HG02642 (cell line): Measurements from ENCODE around the gene NOS1AP.

Experiments used
- ATAC-seq: cut with Tn5 transposase; IDR thresholded peaks from one replicate; pipeline ENCODE4 v1.9.1; 2021; ENCODE audit warnings: mild to moderate bottlenecking; ENCODE audit not compliant: unreplicated experiment, poor library complexity

The NOS1AP gene

DNA sequence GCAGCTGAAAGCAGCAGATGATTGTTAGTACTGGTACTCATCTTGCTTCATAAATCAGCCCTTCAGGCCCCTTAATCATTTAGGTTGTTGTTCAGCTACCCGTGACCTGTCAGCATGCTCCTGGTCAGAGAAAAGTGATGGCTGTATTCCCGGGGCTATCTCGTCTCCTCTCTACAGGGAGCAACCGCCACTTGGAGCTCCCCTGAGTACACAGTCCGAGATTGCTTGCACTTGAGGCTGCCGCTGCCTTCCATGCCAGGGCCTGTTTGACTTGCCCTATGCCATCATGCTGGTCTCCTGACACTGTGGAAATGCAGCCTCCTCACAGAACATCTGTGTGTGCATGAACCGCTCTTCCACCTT, 209.6 kb downstream of the NOS1AP start:
- no peak for ATAC-seq

DNA sequence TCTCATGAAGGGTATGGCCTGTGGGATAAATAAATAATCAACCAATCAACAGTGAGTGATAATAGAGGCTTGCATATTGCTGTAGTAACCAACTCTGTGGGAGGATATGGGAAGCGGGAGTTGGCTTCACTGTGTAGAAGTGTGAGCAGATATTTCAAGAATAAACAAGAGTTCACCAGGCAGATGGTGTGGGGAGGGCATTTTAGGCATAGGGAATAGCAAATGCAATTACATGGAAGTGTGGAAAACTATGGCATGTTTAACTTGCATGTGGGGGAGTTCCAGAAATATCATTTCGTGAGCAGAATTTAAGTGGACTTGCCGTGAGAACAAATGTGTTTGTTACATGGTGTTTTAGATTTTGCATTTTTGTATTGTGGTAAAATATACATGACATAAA, 211.9 kb downstream of the NOS1AP start:
- ATAC-seq: no peak

DNA sequence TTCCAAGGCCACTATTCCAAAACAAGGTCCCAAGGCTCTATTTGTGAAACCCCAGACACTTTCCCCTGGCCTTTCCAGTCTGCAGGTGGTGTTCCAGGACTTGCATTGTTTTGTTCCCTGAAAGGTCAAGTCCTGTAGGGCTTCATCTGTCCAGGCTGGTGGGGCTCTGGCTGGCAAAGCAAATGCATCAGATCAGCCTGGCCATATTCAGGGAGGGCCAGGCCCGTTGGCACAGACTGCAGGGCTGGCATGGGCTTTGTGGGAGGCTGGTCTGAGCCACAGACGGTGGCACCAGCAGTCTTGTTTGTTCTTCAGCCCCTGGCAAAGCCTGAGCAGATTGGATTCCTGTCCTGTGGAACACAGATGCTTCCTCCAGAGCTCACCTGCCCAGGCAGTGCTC, 214.2 kb downstream of the NOS1AP start:
- no peak for ATAC-seq

DNA sequence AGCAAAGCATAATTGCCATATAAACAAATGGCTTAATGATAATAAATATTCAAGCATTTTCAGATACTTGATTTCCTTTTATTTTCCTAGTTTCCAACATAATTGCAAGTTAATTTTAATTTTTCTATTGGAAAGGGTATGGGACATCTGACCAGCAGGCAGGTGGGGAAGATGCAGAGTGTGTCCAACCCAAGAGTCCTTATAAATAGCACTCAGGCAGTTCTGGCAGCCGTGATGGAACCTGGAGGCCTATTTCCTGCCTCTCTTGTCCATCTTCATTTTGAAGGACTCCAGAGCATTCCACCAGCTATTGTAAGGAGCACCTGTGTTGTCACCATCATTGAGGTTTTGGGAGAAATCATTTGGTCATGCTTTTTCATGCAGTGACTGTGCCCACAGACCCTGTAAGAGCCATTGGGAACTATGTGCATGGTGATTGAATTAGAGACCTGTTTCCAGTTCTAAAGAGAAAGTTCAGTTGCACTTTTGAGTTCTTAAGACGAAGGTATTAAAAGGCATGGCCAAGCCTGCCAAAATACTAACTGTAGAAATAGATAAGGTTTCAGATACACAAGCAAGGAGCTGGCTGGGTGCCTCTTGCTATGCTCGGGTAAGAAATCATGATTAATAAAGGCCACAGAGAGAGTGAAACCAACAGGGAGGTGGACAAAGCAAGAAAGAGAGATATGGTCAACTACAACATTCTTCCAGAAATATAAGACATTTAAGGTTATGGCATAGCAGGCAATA, 214.9 kb downstream of the NOS1AP start:
- ATAC-seq: no peak

DNA sequence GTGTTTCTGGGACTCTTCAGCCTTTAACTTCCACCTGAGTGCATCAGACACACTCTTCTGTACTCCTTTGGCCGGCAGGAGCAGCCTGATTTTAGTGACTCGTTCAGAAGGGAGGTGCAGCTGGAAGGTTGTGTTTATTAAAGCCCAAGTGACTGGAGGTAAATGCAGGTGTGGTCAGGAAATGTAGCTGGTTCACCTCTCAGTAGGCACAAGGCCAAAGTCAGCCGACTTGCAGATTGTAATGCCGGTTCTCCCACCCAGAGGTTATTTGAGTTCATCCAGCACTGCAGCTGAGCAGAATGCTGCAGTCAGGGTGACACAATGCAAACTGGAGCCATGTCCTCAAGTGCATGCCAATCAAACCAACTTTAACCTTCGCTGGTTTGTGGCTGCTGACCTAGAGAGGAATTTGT, 215.7 kb downstream of the NOS1AP start:
- ATAC-seq: no peak

DNA sequence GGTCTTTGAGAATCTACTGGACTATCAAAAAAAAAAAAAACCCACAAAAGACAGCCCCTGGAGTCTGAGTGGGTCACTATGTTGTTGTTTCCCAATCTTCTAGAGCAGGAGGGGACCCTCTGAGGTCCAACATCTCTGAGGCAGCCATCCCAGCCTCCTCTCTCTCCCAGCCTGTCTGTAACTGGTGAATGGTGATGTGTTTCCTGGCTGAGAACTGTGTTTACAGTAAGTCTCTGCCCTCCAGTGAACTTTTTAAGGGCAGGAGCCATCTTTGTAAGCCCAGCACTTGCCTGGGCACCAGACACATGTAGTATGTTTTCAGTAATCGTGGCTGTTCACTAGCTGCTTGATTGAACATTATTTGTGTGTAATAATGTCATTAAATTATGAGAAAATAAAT, 221.5 kb downstream of the NOS1AP start:
- ATAC-seq: no peak

DNA sequence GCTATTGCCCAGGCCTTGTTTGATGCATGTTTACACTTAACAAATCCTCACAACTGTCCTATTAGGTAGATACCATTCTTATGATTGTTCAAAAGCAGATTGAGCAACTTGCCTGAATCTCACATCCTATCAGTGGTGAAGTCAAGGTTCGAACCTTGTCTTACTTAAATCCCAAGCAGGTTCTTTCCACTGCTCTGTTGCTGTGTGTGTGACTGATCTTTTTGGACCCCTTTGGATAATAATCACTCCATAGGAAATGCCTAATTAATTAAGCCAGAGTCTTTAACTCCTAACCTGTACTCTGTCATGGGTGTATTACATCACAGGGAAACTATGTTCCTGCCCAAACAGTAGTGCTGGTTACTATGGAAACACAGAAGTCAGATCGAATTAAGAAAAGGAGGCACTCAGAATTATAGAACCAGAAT, 222.9 kb downstream of the NOS1AP start:
- ATAC-seq: no peak

DNA sequence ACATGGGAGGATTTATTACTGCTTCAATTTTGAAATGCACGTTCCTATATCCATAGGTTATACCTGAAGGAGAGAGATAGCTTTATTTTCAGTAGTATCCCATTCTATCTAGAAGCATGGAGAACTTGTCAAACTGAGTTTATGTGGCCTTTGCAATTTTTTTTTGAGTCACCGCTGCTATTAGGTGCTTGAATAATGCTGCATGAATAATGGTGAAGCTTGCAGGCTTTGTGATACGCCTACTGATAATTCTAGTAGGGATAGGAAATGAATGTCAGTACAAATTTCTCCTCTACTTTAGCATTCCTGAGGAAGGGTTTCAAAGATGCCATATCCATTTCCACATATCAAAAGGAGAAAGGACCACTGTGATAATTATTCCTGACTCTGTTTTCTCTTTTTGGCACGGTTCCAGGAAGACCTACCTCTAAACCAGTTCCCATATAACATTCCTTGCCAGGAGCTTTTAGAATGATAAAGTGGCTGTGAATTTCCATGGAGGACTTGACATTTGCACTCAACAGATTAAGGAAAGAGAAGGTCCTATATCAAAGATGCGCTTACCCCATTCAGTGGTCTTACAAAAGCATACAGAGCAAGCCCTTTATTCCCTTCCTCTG, 223.7 kb downstream of the NOS1AP start:
- no peak for ATAC-seq

DNA sequence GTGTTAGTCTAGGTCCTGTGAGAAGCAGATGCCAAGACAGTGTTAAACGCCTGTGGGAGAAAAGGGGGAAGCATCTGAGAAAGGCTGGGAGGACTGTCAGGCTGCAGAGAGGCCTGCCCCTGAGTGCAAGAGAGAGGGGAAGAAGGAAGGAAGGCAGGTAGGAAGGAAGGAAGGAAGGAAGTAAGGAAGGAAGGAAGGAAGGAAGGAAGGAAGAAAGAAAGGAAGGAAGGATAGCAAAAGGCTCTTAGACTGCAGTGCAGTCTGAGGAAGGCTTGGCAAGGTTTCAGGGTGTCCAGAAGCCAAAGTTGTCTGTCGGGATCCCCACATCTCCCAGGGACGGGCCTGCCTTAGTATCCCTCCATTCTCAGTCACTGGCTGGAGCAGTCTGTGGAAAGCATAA, 224.5 kb downstream of the NOS1AP start:
- no peak for ATAC-seq

DNA sequence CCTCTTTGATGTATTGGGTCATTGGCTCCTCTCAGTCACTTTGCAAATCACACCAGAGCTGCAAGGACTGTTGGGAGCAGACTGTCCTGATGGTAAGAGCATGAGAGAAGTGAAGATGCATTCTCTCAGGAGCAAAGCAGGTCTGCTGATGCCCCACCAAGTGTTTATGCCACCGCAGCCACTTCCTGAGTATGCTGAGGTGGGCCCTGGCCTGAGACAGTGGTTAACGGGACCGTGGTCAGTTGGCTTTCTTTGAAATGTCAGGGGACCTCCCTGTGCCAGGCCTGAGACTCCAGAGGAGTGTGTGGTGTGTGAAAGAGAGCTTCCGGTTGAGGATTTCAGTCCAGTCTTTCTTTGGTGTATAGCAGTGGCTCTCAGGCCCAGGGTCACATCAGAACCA, 227.7 kb downstream of the NOS1AP start:
- no peak for ATAC-seq

DNA sequence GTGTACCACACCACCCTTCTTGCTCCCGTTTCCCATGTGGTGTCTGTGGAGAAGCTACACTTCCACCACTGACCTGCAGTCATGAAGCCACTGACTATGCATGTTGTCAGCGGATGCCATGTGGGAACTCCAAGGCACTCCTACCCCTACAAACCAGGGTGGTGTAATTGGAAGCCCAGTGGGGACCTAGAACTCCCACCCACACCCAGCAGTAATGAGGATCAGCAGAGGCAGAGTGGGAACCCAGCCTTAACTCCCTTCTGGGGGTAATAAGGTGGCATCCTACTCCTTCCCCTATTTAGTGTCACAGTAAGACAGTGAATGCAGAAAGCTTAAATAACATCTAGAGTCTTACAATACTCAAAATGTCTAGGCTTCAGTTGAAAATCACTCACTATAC, 228.8 kb downstream of the NOS1AP start:
- ATAC-seq: no peak

DNA sequence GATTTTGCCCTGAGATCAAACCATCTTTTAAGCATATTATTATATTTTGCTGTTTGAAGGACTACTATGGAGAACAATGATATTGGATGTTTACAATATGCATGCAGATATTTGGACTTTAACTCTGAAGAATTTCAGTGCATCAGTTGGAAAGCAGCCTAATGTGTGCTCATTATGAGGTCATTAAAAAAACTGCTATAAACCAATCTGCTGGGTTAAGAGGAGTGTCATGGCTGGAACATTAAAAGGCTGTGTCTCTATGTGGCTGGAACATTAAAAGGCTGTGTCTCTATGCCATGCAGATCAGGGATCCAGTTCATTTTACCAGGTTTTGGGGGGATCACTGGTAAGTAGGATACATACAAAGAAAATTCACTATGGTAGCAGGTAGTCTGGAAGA, 229.5 kb downstream of the NOS1AP start:
- no peak for ATAC-seq

DNA sequence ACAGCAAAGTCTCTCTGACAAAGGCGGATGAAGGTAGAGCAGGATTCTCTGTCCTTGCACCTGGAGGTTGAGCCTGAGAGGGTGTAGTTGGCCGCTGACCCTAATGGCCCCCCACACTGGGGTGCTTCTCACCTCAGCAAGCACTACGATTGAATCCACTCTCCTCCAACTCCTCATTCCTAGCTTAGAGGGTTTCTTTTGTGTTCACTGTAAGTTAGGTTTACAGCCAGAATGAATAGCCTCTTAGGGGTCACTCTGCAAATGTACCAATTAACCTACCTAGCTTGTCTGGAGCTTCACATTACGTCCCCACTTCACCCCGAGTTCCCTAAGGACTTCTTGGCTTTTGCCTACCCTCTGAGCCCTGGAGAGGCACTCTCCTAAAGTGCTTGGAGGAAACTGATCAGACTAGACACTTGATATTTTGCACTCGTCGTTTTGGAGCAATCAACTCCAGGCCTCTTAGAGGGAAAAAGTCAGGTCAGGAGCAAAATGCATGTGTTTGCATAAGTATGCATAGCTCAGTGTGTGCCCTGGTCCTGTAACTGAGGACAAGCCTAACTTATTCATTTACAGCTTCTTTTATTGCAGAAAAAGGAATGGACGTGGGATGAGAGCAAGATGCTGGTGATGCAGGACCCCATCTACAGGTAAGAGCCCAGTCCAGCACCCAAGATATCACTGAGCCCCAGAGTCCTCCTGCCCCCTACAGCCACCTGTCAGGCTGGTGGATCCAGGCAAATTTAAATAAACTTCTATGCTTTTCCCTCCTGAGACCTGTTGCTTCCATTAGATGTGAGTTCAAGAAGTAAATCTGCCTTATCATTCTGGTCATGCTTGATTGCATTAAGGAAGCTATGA, 230.8 kb downstream of the NOS1AP start:
- no peak for ATAC-seq

DNA sequence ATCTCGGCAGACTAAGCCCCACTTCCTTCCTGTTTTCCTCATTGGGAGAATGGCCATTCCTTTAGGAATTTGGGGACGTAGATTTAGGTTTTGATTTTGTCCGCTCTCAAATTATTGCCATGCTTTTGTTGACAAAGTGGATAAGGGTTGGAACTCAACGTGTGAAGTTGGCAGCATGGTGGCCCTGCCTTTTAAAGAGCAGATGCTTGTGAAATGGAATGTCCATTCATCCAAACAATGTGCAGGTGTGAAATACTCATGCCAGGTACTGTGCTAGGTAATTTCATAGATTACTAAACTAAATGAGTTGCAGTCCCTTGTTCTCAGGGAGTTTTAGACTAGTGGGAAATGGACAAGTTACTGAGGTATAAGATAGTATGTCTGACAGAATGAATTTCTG, 232.2 kb downstream of the NOS1AP start:
- ATAC-seq: no peak

DNA sequence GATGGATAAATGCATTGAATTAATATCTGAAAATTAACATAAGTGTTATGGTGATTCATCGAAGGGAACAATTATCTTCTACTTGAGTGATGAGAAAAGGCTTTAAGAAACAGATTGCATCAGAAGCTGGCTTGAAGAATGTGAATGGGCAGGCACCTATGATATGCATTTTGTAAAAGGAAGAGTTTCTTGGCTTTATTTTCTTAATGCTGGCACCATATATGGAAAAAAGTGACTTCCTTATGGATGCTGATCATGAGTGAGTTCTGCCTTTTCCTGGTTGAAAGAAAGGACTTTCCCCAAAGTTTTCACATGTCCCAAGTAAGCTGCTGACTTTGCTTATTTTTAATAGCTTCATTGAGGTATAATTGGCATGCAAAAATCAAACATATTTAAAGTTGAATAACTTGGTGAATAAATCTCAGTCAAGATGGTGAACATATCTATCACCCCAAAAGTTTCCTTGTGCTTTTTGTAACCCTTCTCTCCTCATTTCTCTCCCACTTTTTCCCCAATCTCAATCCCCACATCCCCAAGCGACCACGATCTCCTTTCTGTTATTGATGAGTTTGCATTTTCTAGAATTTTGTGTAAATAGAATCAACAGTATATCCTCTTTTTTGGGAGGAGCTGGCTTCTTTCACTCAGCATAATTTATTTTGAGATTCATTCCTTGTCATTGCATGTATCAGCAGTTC, 233.0 kb downstream of the NOS1AP start:
- ATAC-seq: no peak

DNA sequence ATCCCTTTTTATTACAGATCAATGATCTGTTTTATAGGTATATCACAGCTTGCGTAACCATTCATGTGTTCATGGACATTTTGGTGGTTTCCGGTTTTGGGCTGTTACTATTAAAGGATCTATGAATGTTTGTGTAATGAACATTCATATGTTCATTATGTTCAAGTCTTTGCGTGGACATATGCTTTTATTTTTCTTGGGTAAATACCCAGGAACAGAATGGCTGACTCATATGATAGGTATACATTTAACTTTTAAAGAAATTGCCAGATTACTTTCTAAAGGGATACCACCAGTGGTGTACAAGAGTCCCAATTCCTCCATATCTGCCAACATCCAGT, 233.5 kb downstream of the NOS1AP start:
- ATAC-seq: no peak

DNA sequence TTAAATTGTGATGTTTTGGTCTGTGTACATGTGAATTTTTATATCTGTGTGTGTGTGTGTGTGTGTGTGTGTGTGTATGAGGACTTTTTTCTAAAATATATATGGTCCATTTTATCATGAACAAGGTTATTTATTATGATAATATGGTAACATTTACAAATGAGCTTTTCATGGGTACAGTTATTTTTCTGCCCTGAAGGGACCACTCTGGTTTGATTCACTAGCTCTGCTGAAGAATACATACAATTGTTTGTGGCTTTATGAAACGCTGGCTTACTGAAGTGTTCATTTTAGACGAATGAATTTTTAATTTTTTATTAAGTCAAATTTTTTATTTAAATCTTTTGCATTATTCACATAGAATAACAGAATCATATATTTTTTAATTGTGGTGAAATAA, 235.2 kb downstream of the NOS1AP start:
- ATAC-seq: no peak

DNA sequence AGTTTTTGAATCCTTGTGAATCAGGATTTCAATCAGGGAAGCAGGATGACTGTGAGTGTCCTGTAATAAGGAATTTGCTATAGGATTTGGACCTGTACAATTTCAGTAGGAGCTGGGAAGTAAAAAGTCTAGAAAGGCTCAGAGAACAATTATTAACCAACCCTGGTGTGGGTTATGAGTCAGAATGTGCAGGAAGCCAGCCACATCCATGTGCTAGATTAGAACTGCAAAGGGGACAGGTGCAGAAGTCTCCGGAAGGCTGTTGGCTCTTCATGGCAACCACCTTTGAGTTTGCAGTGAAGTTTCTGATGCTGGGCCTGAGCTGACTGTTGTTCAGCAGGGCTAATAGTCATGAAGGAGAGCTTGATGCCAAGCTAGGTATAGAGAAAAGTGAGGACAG, 236.5 kb downstream of the NOS1AP start:
- ATAC-seq: peak; percentile 41

DNA sequence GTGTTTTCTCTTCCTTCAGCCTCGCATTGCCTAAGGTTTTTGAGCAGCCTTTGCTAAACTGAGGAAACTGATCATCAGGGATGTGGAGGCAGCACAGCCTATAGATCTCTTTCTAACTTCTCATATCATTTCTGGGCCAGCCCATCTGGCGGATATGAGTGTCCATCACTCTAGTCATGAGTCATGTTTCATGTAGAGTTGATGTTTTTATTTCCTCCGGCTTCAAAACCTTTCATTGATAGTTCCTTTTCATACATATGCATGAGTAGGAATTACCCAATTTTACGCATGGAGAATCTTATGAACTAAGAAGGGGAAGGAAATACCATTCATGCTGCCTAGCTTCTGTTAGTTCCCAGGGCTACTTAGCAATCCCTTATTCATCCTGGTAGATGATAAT, 240.8 kb downstream of the NOS1AP start:
- no peak for ATAC-seq

DNA sequence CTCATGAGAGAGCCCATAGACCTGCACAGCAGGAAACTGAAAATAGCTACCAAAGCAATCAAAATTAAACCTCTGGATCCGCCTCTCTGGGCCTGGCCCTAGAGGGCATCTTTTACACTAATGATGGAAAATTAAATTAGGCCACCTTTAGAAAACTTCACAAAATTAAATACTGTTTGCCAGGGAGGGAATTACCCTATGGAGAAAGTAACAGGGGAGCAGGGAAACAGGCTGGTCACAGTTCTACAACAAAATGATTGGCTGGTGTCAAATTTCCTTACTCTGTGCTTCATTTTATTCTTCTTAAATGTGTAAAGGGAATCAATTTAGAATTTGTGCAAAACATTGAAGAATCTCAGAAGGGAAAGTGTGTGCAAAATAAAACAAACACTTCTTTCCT, 244.7 kb downstream of the NOS1AP start:
- no peak for ATAC-seq

DNA sequence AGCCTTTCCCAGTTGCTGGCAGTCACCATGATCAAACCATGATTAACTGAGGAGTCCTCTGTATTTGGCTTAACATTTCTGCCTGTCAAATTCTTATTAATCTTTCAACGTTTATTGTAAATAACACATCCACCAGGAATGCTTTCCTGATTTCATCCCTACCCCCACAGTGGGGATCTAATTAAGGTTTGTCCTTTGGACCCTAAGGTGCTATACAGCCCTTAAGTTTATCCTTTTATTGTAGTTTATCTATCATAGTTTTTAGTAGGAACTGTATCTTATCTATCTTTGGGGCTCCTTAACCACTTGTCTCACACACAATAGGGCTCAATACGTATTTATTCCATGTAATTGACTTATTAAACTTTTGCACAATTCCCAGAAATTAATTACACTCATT, 246.2 kb downstream of the NOS1AP start:
- ATAC-seq: no peak
